GM18868 (cell line): Measurements from ENCODE around the gene GDAP1L1.

Source experiments
- ATAC-seq: cut with Tn5 transposase; IDR thresholded peaks from one replicate; pipeline ENCODE4 v1.9.1; 2021; ENCODE audit warnings: mild to moderate bottlenecking, moderate library complexity; ENCODE audit not compliant: unreplicated experiment

GDAP1L1 gene

GRCh38 chr20:44247131-44247571, at the start of gene GDAP1L1:
Gene GDAP1L1, plus strand, starts transcription at chr20:44247308. Its CDS starts 27 bp downstream, at chr20:44247335.
- no peak for ATAC-seq

- no peak for ATAC-seq
Observed at GRCh38 chr20:44198872-44199271, 48.2 kb upstream of the GDAP1L1 start.

GRCh38 chr20:44199877-44200276, 47.2 kb upstream of the GDAP1L1 start:
- no peak for ATAC-seq

GRCh38 chr20:44200371-44200770, 46.7 kb upstream of the GDAP1L1 start:
- no peak for ATAC-seq

- ATAC-seq, result no peak
Observed at GRCh38 chr20:44200983-44201382, 46.1 kb upstream of the GDAP1L1 start.

GRCh38 chr20:44203161-44203560, 43.9 kb upstream of the GDAP1L1 start:
- ATAC-seq, result no peak

GRCh38 chr20:44204156-44204831, 42.8 kb upstream of the GDAP1L1 start:
- ATAC-seq, result no peak

GRCh38 chr20:44204832-44205215, 42.3 kb upstream of the GDAP1L1 start:
- ATAC-seq, result no peak

GRCh38 chr20:44206132-44206531, 41.0 kb upstream of the GDAP1L1 start:
- no peak for ATAC-seq

- ATAC-seq, result no peak
Observed at GRCh38 chr20:44207126-44207723, 39.9 kb upstream of the GDAP1L1 start.

GRCh38 chr20:44208165-44208564, 38.9 kb upstream of the GDAP1L1 start:
- ATAC-seq, result no peak

- ATAC-seq, result no peak
Observed at GRCh38 chr20:44208770-44209169, 38.3 kb upstream of the GDAP1L1 start.

- ATAC-seq, result no peak
Observed at GRCh38 chr20:44209686-44210405, 37.3 kb upstream of the GDAP1L1 start.

GRCh38 chr20:44210406-44211176, 36.5 kb upstream of the GDAP1L1 start, which contains the start of gene OSER1:
Gene OSER1, minus strand, starts transcription at chr20:44210771. Its CDS starts 3,814 bp downstream, at chr20:44206957.
- peak; percentile 83 for ATAC-seq

- no peak for ATAC-seq
Observed at GRCh38 chr20:44211177-44212039, 35.7 kb upstream of the GDAP1L1 start.

- no peak for ATAC-seq
Observed at GRCh38 chr20:44212792-44213191, 34.3 kb upstream of the GDAP1L1 start.

GRCh38 chr20:44215125-44215524, 32.0 kb upstream of the GDAP1L1 start:
- no peak for ATAC-seq

GRCh38 chr20:44217342-44218092, 29.6 kb upstream of the GDAP1L1 start:
- no peak for ATAC-seq

- ATAC-seq, result no peak
Observed at GRCh38 chr20:44218446-44218845, 28.7 kb upstream of the GDAP1L1 start.
